ENCODE measurements around the gene STAP1. TPM values are rescaled to one million over a fixed set of nuclear protein-coding genes. Genes with fewer than 3 reads are reported as not detected.

Gene STAP1
- total RNA-seq, 1 donor from 2014 or later: not detected

DNA sequence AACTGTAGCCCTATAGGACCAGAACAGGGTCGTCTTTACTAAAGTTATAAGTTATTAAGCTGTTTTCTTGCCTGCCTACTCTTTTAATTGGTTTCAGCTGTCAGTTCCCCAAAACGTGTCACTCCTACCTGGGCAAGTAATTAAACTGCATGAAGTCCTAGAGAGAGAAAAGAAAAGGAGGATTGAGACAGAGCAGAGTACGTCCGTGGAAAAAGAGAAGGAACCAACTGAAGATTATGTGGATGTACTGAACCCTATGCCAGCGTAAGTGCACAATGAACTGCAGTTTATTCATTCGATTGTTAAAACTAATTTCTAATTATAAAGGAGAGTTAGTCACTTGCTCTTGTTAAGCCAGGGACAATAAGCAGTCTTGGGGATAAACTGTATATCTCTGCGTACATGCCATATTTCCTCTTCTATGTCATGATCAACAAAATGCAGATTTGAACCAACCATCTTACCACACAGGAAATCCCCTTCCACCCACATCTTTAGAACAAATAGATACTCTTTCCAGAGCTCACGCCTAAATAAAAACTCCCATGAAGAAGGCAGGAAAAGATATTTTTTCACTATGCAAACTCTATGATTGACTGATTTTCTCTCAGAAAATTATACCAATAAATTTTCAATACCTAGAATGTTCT, 22.8 kb downstream of the STAP1 start:
- H3K36me3 ChIP-seq: no peaks in the 10 kb centered on the region
- no peak overlapping the region for H3K4me3 ChIP-seq
- H3K27ac ChIP-seq: no peak overlapping the region
- TF ChIP-seq, protein P1, sequence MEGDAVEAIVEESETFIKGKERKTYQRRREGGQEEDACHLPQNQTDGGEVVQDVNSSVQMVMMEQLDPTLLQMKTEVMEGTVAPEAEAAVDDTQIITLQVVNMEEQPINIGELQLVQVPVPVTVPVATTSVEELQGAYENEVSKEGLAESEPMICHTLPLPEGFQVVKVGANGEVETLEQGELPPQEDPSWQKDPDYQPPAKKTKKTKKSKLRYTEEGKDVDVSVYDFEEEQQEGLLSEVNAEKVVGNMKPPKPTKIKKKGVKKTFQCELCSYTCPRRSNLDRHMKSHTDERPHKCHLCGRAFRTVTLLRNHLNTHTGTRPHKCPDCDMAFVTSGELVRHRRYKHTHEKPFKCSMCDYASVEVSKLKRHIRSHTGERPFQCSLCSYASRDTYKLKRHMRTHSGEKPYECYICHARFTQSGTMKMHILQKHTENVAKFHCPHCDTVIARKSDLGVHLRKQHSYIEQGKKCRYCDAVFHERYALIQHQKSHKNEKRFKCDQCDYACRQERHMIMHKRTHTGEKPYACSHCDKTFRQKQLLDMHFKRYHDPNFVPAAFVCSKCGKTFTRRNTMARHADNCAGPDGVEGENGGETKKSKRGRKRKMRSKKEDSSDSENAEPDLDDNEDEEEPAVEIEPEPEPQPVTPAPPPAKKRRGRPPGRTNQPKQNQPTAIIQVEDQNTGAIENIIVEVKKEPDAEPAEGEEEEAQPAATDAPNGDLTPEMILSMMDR (IDR thresholded peaks at IDR 0.05): no peak
- H3K9me3 ChIP-seq: no peaks in the 10 kb centered on the region
- intact Hi-C loops (cut with DNase I): no loop called here
- H3K4me1 ChIP-seq: no peaks in the 10 kb centered on the region
- no peaks in the 10 kb centered on the region for H3K27me3 ChIP-seq
- DNase-seq (ENCODE audit: low spot score in 2 of 2): no peak

DNA sequence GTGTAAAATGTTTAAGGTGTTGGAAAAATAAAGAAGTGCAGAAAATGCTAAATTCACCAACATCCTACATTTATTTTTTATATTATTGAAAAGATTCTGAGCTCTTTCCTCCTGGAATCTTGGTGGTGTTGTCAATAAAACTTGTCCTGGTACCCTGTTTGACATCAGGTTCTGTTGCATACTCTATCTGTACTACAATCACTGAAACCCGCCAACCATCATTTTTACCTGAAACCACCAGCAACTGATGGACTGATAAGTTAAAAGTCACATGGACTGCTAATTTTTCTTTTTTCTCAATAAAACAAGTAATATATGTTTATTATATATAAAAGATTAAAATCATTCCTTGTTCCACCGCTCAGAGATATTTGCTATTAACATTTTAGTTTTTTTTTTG, 23.4 kb downstream of the STAP1 start:
- Histone ChIP-seq H3K4me3 (no peak overlapping the region), H3K27me3 (no peaks in the 10 kb centered on the region), H3K9me3 (no peaks in the 10 kb centered on the region), H3K27ac (no peak overlapping the region), H3K4me1 (no peaks in the 10 kb centered on the region), H3K36me3 (no peaks in the 10 kb centered on the region)
- intact Hi-C loops (cut with DNase I): no loop called here
- DNase-seq (ENCODE audit: low spot score in 2 of 2): no peak
- TF ChIP-seq, protein P1 (IDR thresholded peaks at IDR 0.05): no peak

DNA sequence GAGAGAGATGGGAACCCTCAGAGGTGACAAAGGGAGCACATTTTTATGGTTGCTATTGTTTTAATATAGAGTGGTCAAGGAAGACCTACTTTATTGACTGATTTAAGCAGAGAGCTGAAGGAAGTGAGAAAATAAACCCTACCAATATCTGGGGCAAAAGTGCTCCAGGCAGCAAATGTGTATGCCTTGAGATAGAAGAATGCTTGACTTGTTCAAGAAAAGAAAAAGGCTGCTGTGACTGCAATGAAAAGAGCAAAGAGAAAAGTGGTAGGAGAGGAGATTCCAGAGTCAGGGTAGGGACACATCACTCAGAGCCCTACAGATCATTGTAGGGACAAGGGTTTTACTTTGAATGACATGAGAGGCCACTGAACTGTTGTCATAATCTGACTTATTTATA, 26.0 kb downstream of the STAP1 start:
- intact Hi-C loops (cut with DNase I): no loop called here
- H3K36me3 ChIP-seq: no peaks in the 10 kb centered on the region

DNA sequence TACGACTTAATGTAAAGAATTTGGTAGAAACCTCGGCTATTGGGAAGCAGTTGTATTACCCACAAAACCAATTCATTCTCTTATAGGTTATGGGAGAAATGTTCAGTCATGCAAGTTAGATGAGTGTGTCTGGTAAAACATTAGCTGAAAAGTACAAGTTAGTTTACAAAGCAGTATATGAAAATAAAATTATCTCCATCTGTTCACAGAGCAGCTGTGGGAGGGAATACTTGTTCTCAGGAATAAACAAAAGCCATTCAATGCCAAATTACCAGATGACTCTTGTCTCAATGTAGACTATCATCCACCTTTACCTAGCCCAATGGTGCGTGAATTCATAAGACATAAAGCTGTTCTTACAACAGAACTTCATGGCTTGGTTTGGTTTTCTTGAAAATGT, 28.6 kb downstream of the STAP1 start:
- DNase-seq (ENCODE audit: low spot score in 2 of 2): no peak
- Histone ChIP-seq H3K4me1 (no peaks in the 10 kb centered on the region), H3K27ac (no peak overlapping the region), H3K4me3 (no peak overlapping the region), H3K9me3 (no peaks in the 10 kb centered on the region), H3K27me3 (no peaks in the 10 kb centered on the region), H3K36me3 (no peaks in the 10 kb centered on the region)
- intact Hi-C loops (cut with DNase I): no loop called here
- TF ChIP-seq, protein P1 (IDR thresholded peaks at IDR 0.05): no peak

More for the DNA sequence above, 26.0 kb downstream of the STAP1 start:
- H3K4me3 ChIP-seq: no peak overlapping the region
- H3K27me3 ChIP-seq: no peaks in the 10 kb centered on the region
- H3K27ac ChIP-seq: no peak overlapping the region
- DNase-seq (ENCODE audit: low spot score in 2 of 2): no peak
- TF ChIP-seq, protein P1 (IDR thresholded peaks at IDR 0.05): no peak
- H3K4me1 ChIP-seq: no peaks in the 10 kb centered on the region
- H3K9me3 ChIP-seq: no peaks in the 10 kb centered on the region

DNA sequence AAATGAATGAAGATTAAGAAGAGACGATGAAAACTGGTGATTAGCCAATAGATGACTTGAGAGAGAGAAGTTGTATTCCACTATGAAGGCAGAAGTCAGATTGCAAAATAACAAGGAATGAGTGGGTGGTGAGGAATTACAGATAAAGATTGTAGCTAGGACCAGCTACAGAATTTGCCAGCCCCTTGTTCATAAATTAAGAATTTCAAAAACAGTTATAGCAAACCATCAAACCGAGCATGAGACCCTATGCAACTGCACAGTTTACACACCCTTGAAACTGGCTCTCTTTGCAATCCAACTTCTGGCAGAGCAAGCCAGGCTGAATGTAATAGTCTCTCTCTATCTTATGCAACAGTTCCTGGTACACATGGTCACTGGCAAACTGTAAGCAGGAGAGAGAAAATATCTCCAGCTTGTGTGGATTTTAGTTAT, 35.2 kb downstream of the STAP1 start:
- DNase-seq (ENCODE audit: low spot score in 2 of 2): no peak
- intact Hi-C loops (cut with DNase I): no loop called here
- Histone ChIP-seq H3K4me1 (no peaks in the 10 kb centered on the region), H3K36me3 (no peaks in the 10 kb centered on the region), H3K9me3 (no peaks in the 10 kb centered on the region), H3K4me3 (no peak overlapping the region), H3K27me3 (no peaks in the 10 kb centered on the region), H3K27ac (no peak overlapping the region)
- TF ChIP-seq, protein P1 (IDR thresholded peaks at IDR 0.05): no peak
